NCI-H82 treated with DMSO at 0.1 percent for 48 hours (cell line): Measurements from ENCODE around the gene DAZAP1.
A peak's percentile ranks its signal among the peaks of the same experiment; 100 is the strongest.
"Not testable (repeated sequence)": the region's sequence is repeated elsewhere in the genome, so short reads cannot be mapped to it uniquely, and the experiment has no call there.

Source experiments
- DNase-seq: peaks from one replicate; lab custom pipeline; 2025; ENCODE audit not compliant: unreplicated experiment; lab: John Stamatoyannopoulos, UW

Gene DAZAP1

GRCh38 chr19:1439525-1440417 is 32.4 kb downstream of the DAZAP1 start:
- not testable (repeated sequence) for DNase-seq

GRCh38 chr19:1440418-1440801 is 33.0 kb downstream of the DAZAP1 start:
- DNase-seq, result no peak

- no peak for DNase-seq
These were observed 33.6 kb downstream of the DAZAP1 start for GRCh38 chr19:1441022-1441426.

- DNase-seq, result no peak
These were observed 34.5 kb downstream of the DAZAP1 start for GRCh38 chr19:1441677-1442438.

GRCh38 chr19:1445185-1445931 is 38.0 kb downstream of the DAZAP1 start:
- DNase-seq, result no peak

GRCh38 chr19:1445932-1446712 is 38.7 kb downstream of the DAZAP1 start:
- no peak for DNase-seq

- no peak for DNase-seq
These were observed 39.5 kb downstream of the DAZAP1 start for GRCh38 chr19:1446713-1447481.

GRCh38 chr19:1447504-1447903 is 40.1 kb downstream of the DAZAP1 start:
- no peak for DNase-seq

GRCh38 chr19:1447944-1448343 is 40.6 kb downstream of the DAZAP1 start:
- no peak for DNase-seq

GRCh38 chr19:1449467-1450442 is 42.4 kb downstream of the DAZAP1 start, which contains the start of gene APC2:
Gene APC2, plus strand, starts transcription at chr19:1450121. Its CDS starts 2,881 bp downstream, at chr19:1453002.
- peak; percentile 10 for DNase-seq

GRCh38 chr19:1450735-1451731 is 43.6 kb downstream of the DAZAP1 start:
- DNase-seq, result no peak

GRCh38 chr19:1451916-1452801 is 44.8 kb downstream of the DAZAP1 start:
- no peak for DNase-seq

GRCh38 chr19:1452802-1453524 is 45.6 kb downstream of the DAZAP1 start:
- no peak for DNase-seq

GRCh38 chr19:1453525-1454364 is 46.4 kb downstream of the DAZAP1 start:
- DNase-seq, result peak; percentile 20

- DNase-seq, result no peak
These were observed 47.6 kb downstream of the DAZAP1 start for GRCh38 chr19:1455002-1455335.
